Hematopoietic multipotent progenitor cell treated with erythropoietin and hydrocortisone succinate and interleukin-3 and kit ligand, for 17 days (in vitro differentiated cells): ENCODE measurements around the gene PSRC1.

Experiments used
- DNase-seq: peaks from one replicate; pipeline ENCODE4 v3.0.0-alpha.2; 2015; ENCODE audit warnings: low spot score

Gene PSRC1

GRCh38 chr1:109243860-109244552 lies 38.9 kb downstream of the PSRC1 start:
- no peak for DNase-seq

- no peak for DNase-seq
Observed at GRCh38 chr1:109243221-109243620, 39.7 kb downstream of the PSRC1 start.

GRCh38 chr1:109242387-109242786 lies 40.6 kb downstream of the PSRC1 start:
- DNase-seq = no peak

- DNase-seq = no peak
Observed at GRCh38 chr1:109241841-109242345, 41.1 kb downstream of the PSRC1 start.

- no peak for DNase-seq
Observed at GRCh38 chr1:109241344-109241743, 41.6 kb downstream of the PSRC1 start.

GRCh38 chr1:109240158-109241152 lies 42.5 kb downstream of the PSRC1 start:
- no peak for DNase-seq

GRCh38 chr1:109239409-109240068 lies 43.4 kb downstream of the PSRC1 start:
- peak; percentile 36 for DNase-seq

- DNase-seq = no peak
Observed at GRCh38 chr1:109239047-109239408, 43.9 kb downstream of the PSRC1 start.

GRCh38 chr1:109238382-109238781 lies 44.6 kb downstream of the PSRC1 start:
- DNase-seq = no peak

GRCh38 chr1:109237512-109237911 lies 45.4 kb downstream of the PSRC1 start:
- no peak for DNase-seq

- DNase-seq = no peak
Observed at GRCh38 chr1:109235137-109235536, 47.8 kb downstream of the PSRC1 start.

- no peak for DNase-seq
Observed at GRCh38 chr1:109231066-109231465, 51.9 kb downstream of the PSRC1 start.
